Upper lobe of right lung (tissue), 1 donor: Measurements from ENCODE around the gene DMRTC2. TPM values are rescaled to one million over a fixed set of nuclear protein-coding genes. Genes with fewer than 3 reads are reported as not detected.

Source experiments
- ATAC-seq: fragments of 200-7000 bp; cut with Tn5 transposase; one replicate; pipeline ENCODE4 v1.9.1; 2020; ENCODE audit warnings: mild to moderate bottlenecking, moderate library complexity
- DNase-seq: peaks from one replicate; pipeline ENCODE4 v3.0.0-alpha.2; 2020
- H3K27ac ChIP-seq: fragments of 200-600 bp; one replicate; pipeline ENCODE4 v1.8.0; 2022
- H3K27me3 ChIP-seq: fragments of 200-600 bp; one replicate; pipeline ENCODE4 v1.8.0; 2022; ENCODE audit warnings: mild to moderate bottlenecking
- H3K36me3 ChIP-seq: fragments of 200-600 bp; one replicate; pipeline ENCODE4 v1.8.0; 2022
- H3K4me1 ChIP-seq: fragments of 200-600 bp; one replicate; pipeline ENCODE4 v1.8.0; 2022
- H3K4me3 ChIP-seq: fragments of 200-600 bp; one replicate; pipeline ENCODE4 v1.8.0; 2022; ENCODE audit warnings: mild to moderate bottlenecking
- H3K9me3 ChIP-seq: fragments of 200-600 bp; one replicate; pipeline ENCODE4 v1.8.0; 2022
- intact Hi-C: fragments of 100-400 bp; cut with DNase I; formaldehyde crosslinking; loops from one replicate; pipeline ENCODE4 v1.11.0; 2022
- total RNA-seq: library from RNA; stranded (reverse); fragmentation: NEBNext Ultra II Directional; extraction: Animal tissue kit (Norgen Biotek cat#: 25700); gene quantifications from one replicate; pipeline ENCODE4 v1.2.1, GENCODE V29; 2021
- TF ChIP-seq, protein P1 (sequence below): fragments of 200-600 bp; IDR thresholded peaks from one replicate; pipeline ENCODE4 v1.8.0; 2022; ENCODE audit warnings: antibody characterized with exemption
- donor health status: DM: no; HTN: yes; CAD: no; lungs with severe emphysema.

Gene DMRTC2
- total RNA-seq, 1 donor from 2014 or later: not detected

DNA sequence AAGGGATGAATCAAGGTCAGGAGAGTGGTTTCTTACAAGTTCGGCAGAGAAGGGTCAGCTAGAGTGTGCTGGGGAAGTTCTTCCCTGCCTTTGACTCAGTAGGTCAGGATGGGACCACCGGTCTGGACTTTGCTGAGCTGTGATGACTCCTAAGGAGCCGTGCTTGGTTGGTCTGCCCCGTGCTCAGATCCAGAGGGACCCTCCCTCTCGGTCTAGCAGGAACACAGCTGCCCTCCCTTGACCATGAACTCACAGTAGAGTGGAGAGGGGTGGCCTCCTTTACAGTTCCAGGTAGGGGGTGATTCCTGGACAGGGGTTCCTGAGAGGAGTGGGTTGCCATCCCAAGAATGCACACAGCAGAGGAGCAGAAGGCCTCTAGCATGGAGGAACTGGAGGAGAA, 19.5 kb downstream of the DMRTC2 start:
- DNase-seq (no peak), ATAC-seq (no peak)
- intact Hi-C loops: loop anchor here (10.0 kb wide), 1 partner anchor 70 kb away; no protein-coding TSS in a partner anchor
- Histone ChIP-seq H3K27me3 (no peaks in the 10 kb centered on the region), H3K9me3 (no peaks in the 10 kb centered on the region), H3K36me3 (peaks cover 82% of the 10 kb centered on the region), H3K27ac (no peak overlapping the region), H3K4me1 (peaks cover 67% of the 10 kb centered on the region), H3K4me3 (no peak overlapping the region)
- TF ChIP-seq, protein P1, sequence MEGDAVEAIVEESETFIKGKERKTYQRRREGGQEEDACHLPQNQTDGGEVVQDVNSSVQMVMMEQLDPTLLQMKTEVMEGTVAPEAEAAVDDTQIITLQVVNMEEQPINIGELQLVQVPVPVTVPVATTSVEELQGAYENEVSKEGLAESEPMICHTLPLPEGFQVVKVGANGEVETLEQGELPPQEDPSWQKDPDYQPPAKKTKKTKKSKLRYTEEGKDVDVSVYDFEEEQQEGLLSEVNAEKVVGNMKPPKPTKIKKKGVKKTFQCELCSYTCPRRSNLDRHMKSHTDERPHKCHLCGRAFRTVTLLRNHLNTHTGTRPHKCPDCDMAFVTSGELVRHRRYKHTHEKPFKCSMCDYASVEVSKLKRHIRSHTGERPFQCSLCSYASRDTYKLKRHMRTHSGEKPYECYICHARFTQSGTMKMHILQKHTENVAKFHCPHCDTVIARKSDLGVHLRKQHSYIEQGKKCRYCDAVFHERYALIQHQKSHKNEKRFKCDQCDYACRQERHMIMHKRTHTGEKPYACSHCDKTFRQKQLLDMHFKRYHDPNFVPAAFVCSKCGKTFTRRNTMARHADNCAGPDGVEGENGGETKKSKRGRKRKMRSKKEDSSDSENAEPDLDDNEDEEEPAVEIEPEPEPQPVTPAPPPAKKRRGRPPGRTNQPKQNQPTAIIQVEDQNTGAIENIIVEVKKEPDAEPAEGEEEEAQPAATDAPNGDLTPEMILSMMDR: no peak

DNA sequence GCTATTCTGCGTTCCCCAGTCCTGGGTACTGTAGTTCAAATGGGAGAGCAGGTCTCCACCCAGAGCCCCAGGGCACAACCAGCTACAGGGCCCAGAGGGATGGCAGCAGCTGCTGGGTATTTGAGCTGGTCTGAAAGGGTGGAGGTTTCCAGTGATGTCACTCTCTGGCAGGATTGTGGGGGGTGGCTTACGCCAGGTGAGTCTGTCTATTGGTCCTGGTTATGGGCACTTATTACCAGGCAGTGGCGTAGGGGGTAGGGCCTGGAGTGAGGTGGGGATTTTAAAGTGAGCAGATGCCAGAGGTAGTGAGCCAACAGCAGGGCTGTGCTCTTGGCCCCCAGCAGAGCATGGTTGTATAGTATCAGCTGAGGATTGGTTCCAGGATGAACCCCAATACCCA, 21.4 kb downstream of the DMRTC2 start:
- Histone ChIP-seq H3K27me3 (no peaks in the 10 kb centered on the region), H3K27ac (no peak overlapping the region), H3K9me3 (no peaks in the 10 kb centered on the region), H3K36me3 (peaks cover 98% of the 10 kb centered on the region), H3K4me1 (peaks cover 73% of the 10 kb centered on the region), H3K4me3 (no peak overlapping the region)
- DNase-seq (no peak), ATAC-seq (no peak)
- TF ChIP-seq, protein P1: no peak
- intact Hi-C loops: loop anchor here (10.0 kb wide), 1 partner anchor 69 kb away; no protein-coding TSS in a partner anchor

DNA sequence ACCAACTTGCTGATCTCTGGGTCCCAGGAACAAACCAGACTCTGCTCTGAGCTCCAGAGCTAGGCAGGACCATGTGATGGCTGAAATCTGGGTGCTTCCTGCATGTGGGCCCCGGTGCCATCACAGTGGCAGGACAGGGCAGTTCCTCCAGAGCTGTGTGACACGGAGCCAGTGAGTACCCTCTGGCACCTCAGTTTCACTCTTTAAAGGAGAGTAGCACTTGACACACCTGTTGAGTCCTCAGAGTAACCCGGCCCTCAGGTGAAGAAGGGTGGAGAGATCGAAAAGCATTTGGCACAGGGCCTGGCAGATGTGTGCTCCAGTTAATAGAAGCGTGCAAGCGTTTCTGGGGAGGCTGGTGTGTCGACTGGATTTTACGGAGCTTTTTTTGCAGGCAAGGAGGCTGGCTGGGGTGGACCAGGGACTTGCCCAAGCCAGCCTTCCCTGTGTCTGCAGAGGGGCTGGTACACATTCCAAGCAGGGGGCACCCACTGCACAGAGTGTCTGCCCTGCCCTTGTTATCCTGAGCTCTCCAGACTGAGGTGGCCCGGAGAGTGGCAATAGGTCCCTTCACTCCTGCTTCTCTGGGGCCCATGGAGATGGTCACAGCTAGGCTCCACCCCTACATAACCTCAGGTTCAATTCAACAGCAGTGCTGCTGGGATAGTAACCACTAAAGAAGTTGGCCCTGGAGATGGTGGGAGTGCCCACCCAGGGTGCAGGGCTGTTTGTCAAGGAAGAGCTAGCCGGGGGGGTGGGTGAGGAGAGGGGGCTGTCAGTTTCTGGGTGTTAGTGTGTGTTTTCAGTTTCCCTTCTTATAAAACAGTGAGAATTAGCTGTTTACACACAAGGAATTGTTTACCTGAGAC, 23.5 kb downstream of the DMRTC2 start:
- no peak for DNase-seq
- TF ChIP-seq, protein P1: no peak
- peaks cover 70% of the 10 kb centered on the region for H3K4me1 ChIP-seq
- H3K9me3 ChIP-seq: no peaks in the 10 kb centered on the region
- peak overlapping the region; percentile 42 for H3K27ac ChIP-seq
- peak; percentile 71 for ATAC-seq
- H3K36me3 ChIP-seq: peaks cover 90% of the 10 kb centered on the region
- H3K27me3 ChIP-seq: no peaks in the 10 kb centered on the region
- intact Hi-C loops: loop anchor here (10.0 kb wide), 1 partner anchor 66 kb away; no protein-coding TSS in a partner anchor
- no peak overlapping the region for H3K4me3 ChIP-seq

DNA sequence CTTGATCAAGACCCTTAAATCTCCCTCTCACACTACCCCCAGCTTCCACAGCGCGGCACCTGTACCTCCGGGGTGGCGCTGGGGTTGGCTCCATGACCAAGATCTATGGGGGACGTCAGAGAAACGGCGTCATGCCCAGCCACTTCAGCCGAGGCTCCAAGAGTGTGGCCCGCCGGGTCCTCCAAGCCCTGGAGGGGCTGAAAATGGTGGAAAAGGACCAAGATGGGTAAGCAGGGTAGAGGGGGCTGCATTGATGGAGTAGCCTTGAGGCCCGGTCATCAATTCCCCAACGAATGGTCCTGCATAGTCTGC, 24.1 kb downstream of the DMRTC2 start:
- DNase-seq (no peak), ATAC-seq (no peak)
- H3K4me3 ChIP-seq: no peak overlapping the region
- H3K4me1 ChIP-seq: peaks cover 67% of the 10 kb centered on the region
- intact Hi-C loops: loop anchor here (10.0 kb wide), 1 partner anchor 66 kb away; no protein-coding TSS in a partner anchor
- no peaks in the 10 kb centered on the region for H3K9me3 ChIP-seq
- H3K36me3 ChIP-seq: peaks cover 84% of the 10 kb centered on the region
- H3K27ac ChIP-seq: peak overlapping the region; percentile 42
- TF ChIP-seq, protein P1: no peak
- no peaks in the 10 kb centered on the region for H3K27me3 ChIP-seq

DNA sequence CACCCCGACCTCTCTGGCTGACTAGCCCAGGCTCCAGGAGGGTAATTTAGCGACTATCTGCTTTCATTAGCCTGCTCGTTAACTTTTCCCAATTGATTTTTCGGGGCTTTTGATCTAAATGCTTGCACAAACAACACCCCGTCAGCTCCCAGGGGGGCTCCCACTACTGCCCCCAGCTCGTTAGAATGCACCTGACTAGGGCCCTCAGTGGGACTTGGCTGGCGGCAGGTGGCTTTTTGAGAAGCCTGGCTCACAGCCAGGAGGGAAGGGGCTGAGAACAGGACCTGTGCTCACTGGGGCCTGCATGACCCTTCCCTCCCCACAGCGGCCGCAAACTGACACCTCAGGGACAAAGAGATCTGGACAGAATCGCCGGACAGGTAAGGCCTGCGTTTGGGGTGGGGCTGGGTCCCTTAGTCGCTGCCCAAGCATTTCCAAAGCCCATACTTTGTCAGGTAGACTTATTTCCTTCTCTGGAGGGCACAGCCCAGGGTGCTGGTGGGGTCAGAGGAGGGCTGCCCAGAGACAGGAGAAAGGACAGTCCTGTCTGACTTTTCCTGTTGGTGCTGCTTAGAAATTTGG, 24.6 kb downstream of the DMRTC2 start:
- no peaks in the 10 kb centered on the region for H3K27me3 ChIP-seq
- no peak for DNase-seq
- intact Hi-C loops: loop anchor here (10.0 kb wide), 1 partner anchor 65 kb away; no protein-coding TSS in a partner anchor
- ATAC-seq: no peak
- peaks cover 63% of the 10 kb centered on the region for H3K4me1 ChIP-seq
- H3K4me3 ChIP-seq: no peak overlapping the region
- H3K9me3 ChIP-seq: no peaks in the 10 kb centered on the region
- H3K36me3 ChIP-seq: peaks cover 79% of the 10 kb centered on the region
- H3K27ac ChIP-seq: peak overlapping the region; percentile 42
- TF ChIP-seq, protein P1: no peak
